GM23338 (cell line): ENCODE data around the gene FKBP6. TPM values are rescaled to one million over a fixed set of nuclear protein-coding genes. Genes with fewer than 3 reads are reported as not detected.

ENCODE experiments used
- ATAC-seq: fragments of 200-7000 bp; cut with Tn5 transposase; 3 replicates; pipeline ENCODE4 v1.9.1; 2020
- DNase-seq: peaks from one replicate; pipeline ENCODE4 v3.0.0-alpha.2; 2015; ENCODE audit warnings: low spot score
- H2AFZ ChIP-seq: fragments of 200-600 bp; sonication (generic); 2 replicates; pipeline ENCODE4 v1.8.0; 2016; ENCODE audit warnings: antibody characterized with exemption, mild to moderate bottlenecking, moderate library complexity
- H3F3A ChIP-seq: fragments of 200-600 bp; sonication (generic); replicated peaks from 2 replicates; pipeline ENCODE4 v1.8.0; 2017; ENCODE audit warnings: antibody characterized with exemption, mixed run types, low read depth
- H3K27ac ChIP-seq: fragments of 200-600 bp; sonication (generic); 2 replicates; pipeline ENCODE4 v1.6.1; 2016; ENCODE audit warnings: low read depth
- H3K27me3 ChIP-seq: fragments of 200-600 bp; sonication (generic); 2 replicates; pipeline ENCODE4 v1.8.0; 2016; ENCODE audit warnings: mild to moderate bottlenecking, mixed run types, moderate library complexity; ENCODE audit not compliant: insufficient read depth
- H3K36me3 ChIP-seq: fragments of 200-600 bp; sonication (generic); 2 replicates; pipeline ENCODE4 v1.8.0; 2016; ENCODE audit warnings: mild to moderate bottlenecking; ENCODE audit not compliant: insufficient read depth
- H3K4me1 ChIP-seq: fragments of 200-600 bp; sonication (generic); 2 replicates; pipeline ENCODE4 v1.8.0; 2016; ENCODE audit warnings: mild to moderate bottlenecking, moderate library complexity; ENCODE audit not compliant: insufficient read depth
- H3K4me2 ChIP-seq: fragments of 200-600 bp; sonication (generic); 2 replicates; pipeline ENCODE4 v1.7.1; 2017; ENCODE audit warnings: mixed run types
- H3K4me3 ChIP-seq: fragments of 200-600 bp; sonication (generic); 2 replicates; pipeline ENCODE4 v1.6.1; 2016; ENCODE audit warnings: mixed run types
- H3K79me2 ChIP-seq: fragments of 200-600 bp; sonication (generic); replicated peaks from 2 replicates; pipeline ENCODE4 v1.8.0; 2017; ENCODE audit warnings: mild to moderate bottlenecking; ENCODE audit not compliant: insufficient read depth
- H3K9me2 ChIP-seq: fragments of 200-600 bp; sonication (generic); 2 replicates; pipeline ENCODE4 v1.8.0; 2017; ENCODE audit not compliant: insufficient read depth
- H4K20me1 ChIP-seq: fragments of 200-600 bp; sonication (generic); replicated peaks from 2 replicates; pipeline ENCODE4 v1.8.0; 2017; ENCODE audit warnings: mild to moderate bottlenecking; ENCODE audit not compliant: insufficient read depth
- H3K27ac Mint-ChIP-seq: 2 replicates; pipeline ENCODE4 v1.8.0; 2020; ENCODE audit warnings: inconsistent platforms, mild to moderate bottlenecking, moderate library complexity, mixed read lengths
- H3K27me3 Mint-ChIP-seq: 3 replicates; pipeline ENCODE4 v1.8.0; 2022; ENCODE audit warnings: low read depth, mild to moderate bottlenecking, moderate library complexity, mixed read lengths, inconsistent platforms; ENCODE audit not compliant: insufficient read depth, poor library complexity
- H3K36me3 Mint-ChIP-seq: 3 replicates; pipeline ENCODE4 v1.8.0; 2021; ENCODE audit warnings: low read depth, mild to moderate bottlenecking, inconsistent platforms, moderate library complexity, mixed read lengths
- H3K4me1 Mint-ChIP-seq: 3 replicates; pipeline ENCODE4 v1.8.0; 2020; ENCODE audit warnings: mild to moderate bottlenecking, inconsistent platforms, mixed read lengths
- H3K4me3 Mint-ChIP-seq: 3 replicates; pipeline ENCODE4 v1.8.0; 2021; ENCODE audit warnings: moderate library complexity, mild to moderate bottlenecking, inconsistent platforms, mixed read lengths
- H3K9me3 Mint-ChIP-seq: 3 replicates; pipeline ENCODE4 v1.8.0; 2020; ENCODE audit warnings: moderate library complexity, mild to moderate bottlenecking, inconsistent platforms, mixed read lengths
- CTCF ChIP-seq, 2 experiments: fragments of 200-600 bp in 1 of 2; sonication (generic) in 1 of 2; conservative IDR thresholded peaks; 2 replicates each; pipeline versions ENCODE4 v1.5.1 to v1.6.1; 2016 to 2017; ENCODE audit warnings: antibody characterized with exemption in 2 of 2, low read depth in 2 of 2, mild to moderate bottlenecking in 2 of 2, moderate library complexity in 1 of 2
- ETS1 ChIP-seq: IDR thresholded peaks from 2 replicates; pipeline ENCODE4 v1.6.1; 2016; ENCODE audit warnings: antibody characterized with exemption
- NANOG ChIP-seq: IDR thresholded peaks from 2 replicates; pipeline ENCODE4 v1.6.1; 2016; ENCODE audit warnings: antibody characterized with exemption, borderline replicate concordance
- ZNF462 ChIP-seq: fragments of 250-450 bp; sonication (Bioruptor Pico); IDR thresholded peaks from 2 replicates; pipeline ENCODE4 v1.5.0; 2020; ENCODE audit warnings: mild to moderate bottlenecking, moderate library complexity
- polyA plus RNA-seq: library from polyadenylated mRNA; unstranded; fragments of >200 nt; fragmentation: Nextera tagmentation; extraction: Ambion mirVana; gene quantifications from 2 replicates; pipeline ENCODE4 v1.2.1, GENCODE V29; 2016
- total RNA-seq: library from RNA; depleted of rRNA; stranded (reverse); fragments of >200 nt; shearing (Covaris generic); gene quantifications from 2 replicates; pipeline ENCODE4 v1.2.3, GENCODE V29; 2014

FKBP6 gene
- total and polyA plus RNA-seq, 2 experiments from 2014 or later, result 0.15 TPM; not detected in 1

- peaks cover 2% of the 10 kb centered on the region; the same call in 1 of the 3 replicates for H3K4me1 Mint-ChIP-seq
- no peaks in the 10 kb centered on the region for H3K9me3 Mint-ChIP-seq
- no peaks in the 10 kb centered on the region for H3K36me3 Mint-ChIP-seq
These were observed 41.7 kb downstream of the FKBP6 start for GRCh38 chr7:73369622-73370021.

More at GRCh38 chr7:73369622-73370021, 41.7 kb downstream of the FKBP6 start:
- Histone ChIP-seq H3K9me2 (no peaks in the 10 kb centered on the region), H3K4me2 (no peak overlapping the region), H3K27me3 (no peaks in the 10 kb centered on the region), H4K20me1 (no peaks in the 10 kb centered on the region), H3K27ac (no peak overlapping the region), H3K4me3 (no peak overlapping the region), H3K4me1 (no peaks in the 10 kb centered on the region), H3F3A (no peaks in the 10 kb centered on the region), H3K79me2 (no peaks in the 10 kb centered on the region), H3K36me3 (no peaks in the 10 kb centered on the region), H2AFZ (no peak overlapping the region)
- no peak overlapping the region for H3K4me3 Mint-ChIP-seq
- peaks cover 20% of the 10 kb centered on the region for H3K27me3 Mint-ChIP-seq
- no peak overlapping the region for H3K27ac Mint-ChIP-seq
- TF ChIP-seq ETS1 (no peak), NANOG (no peak), ZNF462 (CRISPR knock-in tag) (no peak), CTCF (conservative IDR thresholded peaks at IDR 0.05; ENCODE audit: low read depth in 2 of 2) (no peak)
- no peak for ATAC-seq
- DNase-seq, result no peak
